A673 (cell line): ENCODE measurements around the gene CNTROB. TPM values are rescaled to one million over a fixed set of nuclear protein-coding genes. Genes with fewer than 3 reads are reported as not detected.

Experiments used
- BruUV-seq: library from RNA; stranded (reverse); fragments of 400-500 nt; replicated peaks from 2 replicates; lab custom pipeline; 2021; lab: Mats Ljungman, UMichigan
- CTCF ChIA-PET: fragments of 300-600 bp; sonication (Branson Sonifier 250); formaldehyde crosslinking; loops from one replicate; lab custom pipeline; 2022; ENCODE audit warnings: antibody characterized with exemption; lab: Charles Lee
- POLR2A ChIA-PET: fragments of 300-600 bp; sonication (Branson Sonifier 250); formaldehyde crosslinking; loops from one replicate; lab custom pipeline; 2022; ENCODE audit warnings: antibody characterized with exemption; ENCODE audit not compliant: low non-redundant PET; lab: Charles Lee
- DNase-seq: peaks from one replicate; pipeline ENCODE4 v3.0.0-alpha.2; 2015; ENCODE audit warnings: low spot score
- H3K27ac ChIP-seq: fragments of 200-600 bp; sonication (generic); 2 replicates; pipeline ENCODE4 v1.5.1; 2016; ENCODE audit warnings: mixed run types, low read depth, mild to moderate bottlenecking, mixed read lengths, antibody characterized with exemption, low read length; ENCODE audit not compliant: poor library complexity, severe bottlenecking
- H3K27me3 ChIP-seq: fragments of 200-600 bp; sonication (generic); replicated peaks from 2 replicates; pipeline ENCODE4 v1.6.1; 2017; ENCODE audit warnings: mixed run types, low read depth, mild to moderate bottlenecking, mixed read lengths, antibody characterized with exemption, low read length; ENCODE audit not compliant: insufficient read depth, poor library complexity
- H3K36me3 ChIP-seq: fragments of 200-600 bp; sonication (generic); 2 replicates; pipeline ENCODE4 v1.6.1; 2016; ENCODE audit warnings: mixed run types, mild to moderate bottlenecking, mixed read lengths, antibody characterized with exemption, low read length; ENCODE audit not compliant: insufficient read depth, poor library complexity, severe bottlenecking
- H3K4me1 ChIP-seq: fragments of 200-600 bp; sonication (generic); 2 replicates; pipeline ENCODE4 v1.6.1; 2017; ENCODE audit warnings: mixed run types, mild to moderate bottlenecking, mixed read lengths, antibody characterized with exemption, low read length; ENCODE audit not compliant: insufficient read depth, poor library complexity, severe bottlenecking
- H3K4me3 ChIP-seq: fragments of 200-600 bp; sonication (generic); 2 replicates; pipeline ENCODE4 v1.5.1; 2016; ENCODE audit warnings: low read depth, mixed run types, mild to moderate bottlenecking, mixed read lengths, low read length; ENCODE audit not compliant: poor library complexity, severe bottlenecking
- H3K9me3 ChIP-seq: fragments of 200-600 bp; sonication (generic); 2 replicates; pipeline ENCODE4 v1.6.1; 2016; ENCODE audit warnings: mixed run types, low read depth, mild to moderate bottlenecking, mixed read lengths, antibody characterized with exemption, low read length; ENCODE audit not compliant: poor library complexity, severe bottlenecking
- EZH2 ChIP-seq: fragments of 200-600 bp; sonication (generic); IDR thresholded peaks from 2 replicates; pipeline ENCODE4 v1.6.1; 2017; ENCODE audit warnings: borderline replicate concordance, low read depth, mild to moderate bottlenecking, mixed read lengths, antibody characterized with exemption, low read length; ENCODE audit not compliant: poor library complexity, severe bottlenecking
- intact Hi-C: fragments of 100-400 bp; cut with micrococcal nuclease; formaldehyde crosslinking; loops from one replicate; pipeline ENCODE4 v1.10.0; 2022; ENCODE audit not compliant: unreplicated experiment
- total RNA-seq: library from RNA; stranded (reverse); gene quantifications from 2 replicates; pipeline ENCODE4 v1.2.3, GENCODE V29; 2021
- TF ChIP-seq, protein P1 (sequence below): fragments of 300-800, 200-600 bp; sonication (generic); conservative IDR thresholded peaks from 2 replicates; pipeline ENCODE4 v1.5.1; 2017; ENCODE audit warnings: low read depth, mild to moderate bottlenecking, antibody characterized with exemption, low read length, moderate library complexity, mixed read lengths

The CNTROB gene
- total RNA-seq, 1 experiment from 2014 or later, result 72.3 TPM

DNA sequence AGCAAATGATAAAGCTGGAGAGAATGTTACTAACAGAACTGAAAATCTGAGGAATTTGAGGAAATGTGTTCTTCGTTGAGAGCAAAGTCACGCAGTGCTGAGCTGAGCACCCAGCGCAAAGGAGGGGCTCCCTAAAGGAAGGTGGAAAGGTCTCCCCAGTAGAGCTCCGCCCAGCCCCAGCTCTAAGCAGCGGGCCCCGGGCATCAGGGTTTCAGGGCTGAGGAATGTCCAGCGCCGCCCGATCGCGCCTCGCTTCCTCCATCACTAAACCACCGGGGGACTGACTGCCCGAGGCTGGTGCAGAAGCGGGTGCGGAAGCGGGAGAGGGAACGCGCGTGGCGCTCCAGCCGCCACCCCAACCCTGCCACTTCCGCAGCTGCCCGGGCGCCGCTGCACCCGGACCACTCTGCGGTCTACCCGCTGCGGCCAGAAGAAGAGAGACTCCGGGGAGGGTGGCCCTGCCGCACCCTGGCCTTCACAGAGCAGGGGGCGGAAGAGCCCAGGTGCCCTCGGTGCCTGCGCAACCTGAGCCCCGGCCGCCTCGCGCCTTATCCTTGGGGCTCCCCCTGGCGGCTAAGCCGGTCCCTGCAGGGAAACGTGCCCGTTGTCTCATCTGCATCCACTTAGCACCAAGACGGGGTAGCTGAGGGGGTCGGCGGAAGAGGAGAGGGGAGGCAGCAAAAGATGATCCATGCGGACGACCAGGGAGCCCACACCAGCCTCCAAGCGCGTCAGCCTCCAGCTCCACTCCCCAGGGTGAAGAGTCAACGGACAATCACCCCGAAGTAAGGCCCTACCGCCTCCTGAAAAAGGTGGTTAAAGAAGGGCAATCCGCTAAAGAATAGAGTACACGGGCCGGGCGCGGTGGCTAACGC is 58.0 kb downstream of the CNTROB start:
- DNase-seq, result peak; percentile 86
- no peak overlapping the region for H3K27ac ChIP-seq

DNA sequence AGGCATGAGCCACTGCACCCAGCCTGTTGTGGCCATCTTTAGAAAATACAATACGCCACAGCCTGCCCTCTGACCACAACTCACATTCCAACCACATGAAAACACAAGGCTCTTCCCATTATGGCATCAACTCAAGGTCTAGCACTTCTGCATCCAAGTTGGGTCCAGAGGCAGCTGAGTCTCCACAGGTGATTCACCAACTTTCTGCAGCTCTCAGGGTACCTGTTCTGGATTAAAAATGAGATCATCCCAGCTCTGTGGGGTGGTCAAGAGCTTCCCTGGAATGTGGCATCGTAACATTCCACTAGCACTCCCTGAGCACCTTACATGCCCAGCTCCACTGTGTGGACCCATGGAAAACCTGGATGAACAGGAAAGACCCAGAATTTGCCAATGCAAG is 60.5 kb downstream of the CNTROB start:
- H3K4me1 ChIP-seq, result peaks cover 3% of the 10 kb centered on the region
- TF ChIP-seq, protein P1, sequence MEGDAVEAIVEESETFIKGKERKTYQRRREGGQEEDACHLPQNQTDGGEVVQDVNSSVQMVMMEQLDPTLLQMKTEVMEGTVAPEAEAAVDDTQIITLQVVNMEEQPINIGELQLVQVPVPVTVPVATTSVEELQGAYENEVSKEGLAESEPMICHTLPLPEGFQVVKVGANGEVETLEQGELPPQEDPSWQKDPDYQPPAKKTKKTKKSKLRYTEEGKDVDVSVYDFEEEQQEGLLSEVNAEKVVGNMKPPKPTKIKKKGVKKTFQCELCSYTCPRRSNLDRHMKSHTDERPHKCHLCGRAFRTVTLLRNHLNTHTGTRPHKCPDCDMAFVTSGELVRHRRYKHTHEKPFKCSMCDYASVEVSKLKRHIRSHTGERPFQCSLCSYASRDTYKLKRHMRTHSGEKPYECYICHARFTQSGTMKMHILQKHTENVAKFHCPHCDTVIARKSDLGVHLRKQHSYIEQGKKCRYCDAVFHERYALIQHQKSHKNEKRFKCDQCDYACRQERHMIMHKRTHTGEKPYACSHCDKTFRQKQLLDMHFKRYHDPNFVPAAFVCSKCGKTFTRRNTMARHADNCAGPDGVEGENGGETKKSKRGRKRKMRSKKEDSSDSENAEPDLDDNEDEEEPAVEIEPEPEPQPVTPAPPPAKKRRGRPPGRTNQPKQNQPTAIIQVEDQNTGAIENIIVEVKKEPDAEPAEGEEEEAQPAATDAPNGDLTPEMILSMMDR, result no peak
- TF ChIP-seq EZH2, result no peak
- intact Hi-C loops, result no loop called here
- H3K36me3 ChIP-seq, result no peaks in the 10 kb centered on the region
- ChIA-PET POLR2A (no interaction called here), CTCF (no interaction called here)
- H3K27ac ChIP-seq, result no peak overlapping the region
- H3K27me3 ChIP-seq, result no peaks in the 10 kb centered on the region
- no peak for DNase-seq
- no peak overlapping the region for H3K4me3 ChIP-seq
- no TSS peak for BruUV-seq
- H3K9me3 ChIP-seq, result no peaks in the 10 kb centered on the region

More for the DNA sequence above, 58.0 kb downstream of the CNTROB start:
- no TSS peak for BruUV-seq
- no peak for TF ChIP-seq EZH2
- TF ChIP-seq, protein P1, result peak; percentile 99
- no peaks in the 10 kb centered on the region for H3K9me3 ChIP-seq
- peaks cover 3% of the 10 kb centered on the region for H3K4me1 ChIP-seq
- no peaks in the 10 kb centered on the region for H3K36me3 ChIP-seq
- peak overlapping the region; percentile 51 for H3K4me3 ChIP-seq
- CTCF ChIA-PET, result interaction anchor here (0.5 to 1.9 kb wide), 15 partner anchors 9 to 273 kb away, joined by 3 to 23 read pairs (median 6); partner anchors contain the start of genes GUCY2D, KCNAB3 and NAA38
- POLR2A ChIA-PET, result interaction anchor here (0.7 kb wide), 1 partner anchor 96 kb away, joined by 7 read pairs; no protein-coding TSS in a partner anchor
- intact Hi-C loops, result loop anchor here (1.0 to 5.0 kb wide), 3 partner anchors 127 to 248 kb away; no protein-coding TSS in a partner anchor
- H3K27me3 ChIP-seq, result no peaks in the 10 kb centered on the region

DNA sequence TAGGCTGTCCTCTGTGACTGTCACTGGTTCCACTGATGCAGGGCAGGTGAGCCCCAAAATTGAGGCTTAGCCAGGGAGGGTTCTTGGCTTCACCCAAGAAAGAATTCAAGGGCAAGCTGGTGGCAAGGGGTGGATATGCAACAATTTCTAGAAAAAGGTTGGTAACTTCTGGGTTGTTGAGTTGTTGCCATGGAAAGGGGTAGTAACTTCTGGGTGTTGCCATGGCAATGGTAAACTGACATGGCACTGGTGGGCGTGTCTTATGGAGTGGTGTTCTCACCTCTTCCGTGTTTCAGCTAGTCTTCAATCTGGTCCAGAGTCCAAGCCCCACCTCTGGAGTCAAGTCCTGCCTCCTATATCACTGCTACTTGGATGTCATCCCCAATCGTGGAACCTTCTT is 60.9 kb downstream of the CNTROB start:
- intact Hi-C loops, result no loop called here
- Histone ChIP-seq H3K4me1 (peaks cover 3% of the 10 kb centered on the region), H3K9me3 (no peaks in the 10 kb centered on the region), H3K4me3 (no peak overlapping the region), H3K27me3 (no peaks in the 10 kb centered on the region), H3K36me3 (no peaks in the 10 kb centered on the region), H3K27ac (no peak overlapping the region)
- DNase-seq, result no peak
- ChIA-PET CTCF (interaction anchor here (0.6 kb wide), 1 partner anchor 24 kb away, joined by 3 read pairs; no protein-coding TSS in a partner anchor), POLR2A (no interaction called here)
- TF ChIP-seq, protein P1, result no peak
- no peak for TF ChIP-seq EZH2
- BruUV-seq, result no TSS peak
